Measurements from ENCODE around the gene KISS1R.

DNA sequence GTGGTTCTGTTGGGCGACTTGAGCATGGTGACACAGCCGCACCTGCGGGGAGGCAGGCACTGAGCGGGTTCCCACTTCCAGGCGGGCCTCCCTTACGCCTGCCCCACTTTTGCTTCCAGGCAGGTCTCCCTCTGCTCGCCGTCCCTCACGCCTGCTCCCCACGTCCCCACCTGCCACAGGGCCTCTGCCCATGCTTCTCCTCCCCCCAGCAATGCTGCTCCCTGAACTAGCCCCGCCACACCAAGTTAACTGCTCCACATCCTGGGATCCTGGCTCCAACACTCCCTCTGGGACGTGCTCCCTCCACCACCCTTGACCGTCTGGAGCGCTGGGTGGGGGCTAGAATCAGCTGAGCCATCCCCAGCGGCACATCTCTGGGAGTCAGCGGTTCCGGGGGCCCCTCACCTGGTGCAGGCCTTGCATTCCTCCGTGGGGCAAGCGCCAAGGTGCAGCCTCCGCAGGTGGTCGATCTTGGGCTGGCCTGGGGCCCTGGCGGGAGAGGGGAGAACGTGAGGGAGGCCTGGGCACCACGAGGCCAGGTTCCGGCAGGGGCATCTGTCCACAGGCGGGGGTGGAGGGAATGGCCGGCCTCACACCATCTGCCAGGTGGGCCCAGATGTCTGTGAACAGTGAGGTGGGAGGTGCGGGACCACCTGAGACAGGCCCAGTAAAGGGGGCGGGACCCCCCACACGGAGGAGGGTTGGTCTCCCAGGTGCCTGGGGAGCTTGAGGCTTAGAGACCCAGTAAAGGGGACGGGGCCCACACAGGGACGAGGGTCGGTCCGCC lies 48.5 kb upstream of the KISS1R start:
- TF ChIP-seq, protein P1, sequence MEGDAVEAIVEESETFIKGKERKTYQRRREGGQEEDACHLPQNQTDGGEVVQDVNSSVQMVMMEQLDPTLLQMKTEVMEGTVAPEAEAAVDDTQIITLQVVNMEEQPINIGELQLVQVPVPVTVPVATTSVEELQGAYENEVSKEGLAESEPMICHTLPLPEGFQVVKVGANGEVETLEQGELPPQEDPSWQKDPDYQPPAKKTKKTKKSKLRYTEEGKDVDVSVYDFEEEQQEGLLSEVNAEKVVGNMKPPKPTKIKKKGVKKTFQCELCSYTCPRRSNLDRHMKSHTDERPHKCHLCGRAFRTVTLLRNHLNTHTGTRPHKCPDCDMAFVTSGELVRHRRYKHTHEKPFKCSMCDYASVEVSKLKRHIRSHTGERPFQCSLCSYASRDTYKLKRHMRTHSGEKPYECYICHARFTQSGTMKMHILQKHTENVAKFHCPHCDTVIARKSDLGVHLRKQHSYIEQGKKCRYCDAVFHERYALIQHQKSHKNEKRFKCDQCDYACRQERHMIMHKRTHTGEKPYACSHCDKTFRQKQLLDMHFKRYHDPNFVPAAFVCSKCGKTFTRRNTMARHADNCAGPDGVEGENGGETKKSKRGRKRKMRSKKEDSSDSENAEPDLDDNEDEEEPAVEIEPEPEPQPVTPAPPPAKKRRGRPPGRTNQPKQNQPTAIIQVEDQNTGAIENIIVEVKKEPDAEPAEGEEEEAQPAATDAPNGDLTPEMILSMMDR (IDR thresholded peaks at IDR 0.05): no peak
- TF ChIP-seq EHMT2 (IDR thresholded peaks at IDR 0.05; ENCODE audit: low read depth) (no peak), EP300 (IDR thresholded peaks at IDR 0.05) (no peak), POLR2A (IDR thresholded peaks at IDR 0.05; ENCODE audit: low read length) (no peak), JUN (IDR thresholded peaks at IDR 0.05) (no peak), PHF8 (IDR thresholded peaks at IDR 0.05; ENCODE audit: borderline replicate concordance, low read depth) (no peak), RAD21 (conservative IDR thresholded peaks at IDR 0.05 in 1 of 2, IDR thresholded peaks at IDR 0.05 in 1 of 2) (no peak), HDAC2 (IDR thresholded peaks at IDR 0.05) (no peak), BHLHE40 (IDR thresholded peaks at IDR 0.05; ENCODE audit: low read depth, low read length) (no peak)
- TF ChIP-seq, protein P2, sequence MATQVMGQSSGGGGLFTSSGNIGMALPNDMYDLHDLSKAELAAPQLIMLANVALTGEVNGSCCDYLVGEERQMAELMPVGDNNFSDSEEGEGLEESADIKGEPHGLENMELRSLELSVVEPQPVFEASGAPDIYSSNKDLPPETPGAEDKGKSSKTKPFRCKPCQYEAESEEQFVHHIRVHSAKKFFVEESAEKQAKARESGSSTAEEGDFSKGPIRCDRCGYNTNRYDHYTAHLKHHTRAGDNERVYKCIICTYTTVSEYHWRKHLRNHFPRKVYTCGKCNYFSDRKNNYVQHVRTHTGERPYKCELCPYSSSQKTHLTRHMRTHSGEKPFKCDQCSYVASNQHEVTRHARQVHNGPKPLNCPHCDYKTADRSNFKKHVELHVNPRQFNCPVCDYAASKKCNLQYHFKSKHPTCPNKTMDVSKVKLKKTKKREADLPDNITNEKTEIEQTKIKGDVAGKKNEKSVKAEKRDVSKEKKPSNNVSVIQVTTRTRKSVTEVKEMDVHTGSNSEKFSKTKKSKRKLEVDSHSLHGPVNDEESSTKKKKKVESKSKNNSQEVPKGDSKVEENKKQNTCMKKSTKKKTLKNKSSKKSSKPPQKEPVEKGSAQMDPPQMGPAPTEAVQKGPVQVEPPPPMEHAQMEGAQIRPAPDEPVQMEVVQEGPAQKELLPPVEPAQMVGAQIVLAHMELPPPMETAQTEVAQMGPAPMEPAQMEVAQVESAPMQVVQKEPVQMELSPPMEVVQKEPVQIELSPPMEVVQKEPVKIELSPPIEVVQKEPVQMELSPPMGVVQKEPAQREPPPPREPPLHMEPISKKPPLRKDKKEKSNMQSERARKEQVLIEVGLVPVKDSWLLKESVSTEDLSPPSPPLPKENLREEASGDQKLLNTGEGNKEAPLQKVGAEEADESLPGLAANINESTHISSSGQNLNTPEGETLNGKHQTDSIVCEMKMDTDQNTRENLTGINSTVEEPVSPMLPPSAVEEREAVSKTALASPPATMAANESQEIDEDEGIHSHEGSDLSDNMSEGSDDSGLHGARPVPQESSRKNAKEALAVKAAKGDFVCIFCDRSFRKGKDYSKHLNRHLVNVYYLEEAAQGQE (IDR thresholded peaks at IDR 0.05): no peak
